Sigmoid colon (tissue), 4 donors: ENCODE data around the gene MTO1.

Source experiments
- CTCF ChIP-seq, 4 experiments: fragments of 450-650 bp in 3 of 4; fragments of 200-600 bp in 1 of 4; IDR thresholded peaks; one replicate each; pipeline ENCODE4 v1.5.1; 2016 to 2019; ENCODE audit warnings: antibody characterized with exemption in 4 of 4, mild to moderate bottlenecking in 3 of 4, moderate library complexity in 2 of 4
- EP300 ChIP-seq, 4 donors: sonication (generic); formaldehyde crosslinking; IDR thresholded peaks; one replicate each; pipeline ENCODE4 v1.6.1; 2017; ENCODE audit warnings: antibody characterized with exemption in 4 of 4
- POLR2A ChIP-seq, 2 donors: fragments of 450-650 bp; IDR thresholded peaks; one replicate each; pipeline ENCODE4 v1.6.1; 2016; ENCODE audit warnings: antibody characterized with exemption in 2 of 2, mild to moderate bottlenecking in 2 of 2, moderate library complexity in 2 of 2
- POLR2AphosphoS5 ChIP-seq, 4 donors: sonication (generic); formaldehyde crosslinking; IDR thresholded peaks; one replicate each; pipeline ENCODE4 v1.6.1; 2017; ENCODE audit warnings: antibody characterized with exemption in 4 of 4

DNA sequence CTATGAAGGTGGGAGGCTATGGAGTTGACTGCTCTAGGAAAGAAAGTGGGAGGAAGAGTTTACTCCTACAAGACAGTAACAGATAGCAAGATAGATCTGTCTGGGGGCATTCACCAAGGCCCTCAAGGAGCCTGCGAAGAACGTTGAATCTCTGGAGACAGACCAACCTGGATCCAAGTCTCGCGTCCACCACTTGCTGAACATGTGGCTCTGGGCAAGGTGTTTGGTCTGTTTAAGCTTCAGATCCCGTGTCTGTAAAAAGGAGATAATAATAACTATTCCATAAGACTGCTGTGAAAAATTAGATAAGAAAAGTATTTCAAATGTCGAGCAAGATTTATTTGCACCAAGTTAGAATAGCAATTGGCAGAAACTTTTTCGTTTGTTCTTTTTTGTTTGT is 67.4 kb downstream of the MTO1 start:
- TF ChIP-seq POLR2AphosphoS5 (IDR thresholded peaks at IDR 0.05) (no peak), POLR2A (IDR thresholded peaks at IDR 0.05) (no peak), CTCF (IDR thresholded peaks at IDR 0.05) (no peak), EP300 (IDR thresholded peaks at IDR 0.05) (no peak)
